A673 (cell line): ENCODE measurements around the gene TENM4. TPM values are rescaled to one million over a fixed set of nuclear protein-coding genes. Genes with fewer than 3 reads are reported as not detected.

Experiments used
- BruUV-seq: library from RNA; stranded (reverse); fragments of 400-500 nt; replicated peaks from 2 replicates; lab custom pipeline; 2021; lab: Mats Ljungman, UMichigan
- CTCF ChIA-PET: fragments of 300-600 bp; sonication (Branson Sonifier 250); formaldehyde crosslinking; loops from one replicate; lab custom pipeline; 2022; ENCODE audit warnings: antibody characterized with exemption; lab: Charles Lee
- POLR2A ChIA-PET: fragments of 300-600 bp; sonication (Branson Sonifier 250); formaldehyde crosslinking; loops from one replicate; lab custom pipeline; 2022; ENCODE audit warnings: antibody characterized with exemption; ENCODE audit not compliant: low non-redundant PET; lab: Charles Lee
- DNase-seq: peaks from one replicate; pipeline ENCODE4 v3.0.0-alpha.2; 2015; ENCODE audit warnings: low spot score
- H3K27ac ChIP-seq: fragments of 200-600 bp; sonication (generic); 2 replicates; pipeline ENCODE4 v1.5.1; 2016; ENCODE audit warnings: mixed run types, low read depth, mild to moderate bottlenecking, mixed read lengths, antibody characterized with exemption, low read length; ENCODE audit not compliant: poor library complexity, severe bottlenecking
- H3K27me3 ChIP-seq: fragments of 200-600 bp; sonication (generic); replicated peaks from 2 replicates; pipeline ENCODE4 v1.6.1; 2017; ENCODE audit warnings: mixed run types, low read depth, mild to moderate bottlenecking, mixed read lengths, antibody characterized with exemption, low read length; ENCODE audit not compliant: insufficient read depth, poor library complexity
- H3K36me3 ChIP-seq: fragments of 200-600 bp; sonication (generic); 2 replicates; pipeline ENCODE4 v1.6.1; 2016; ENCODE audit warnings: mixed run types, mild to moderate bottlenecking, mixed read lengths, antibody characterized with exemption, low read length; ENCODE audit not compliant: insufficient read depth, poor library complexity, severe bottlenecking
- H3K4me1 ChIP-seq: fragments of 200-600 bp; sonication (generic); 2 replicates; pipeline ENCODE4 v1.6.1; 2017; ENCODE audit warnings: mixed run types, mild to moderate bottlenecking, mixed read lengths, antibody characterized with exemption, low read length; ENCODE audit not compliant: insufficient read depth, poor library complexity, severe bottlenecking
- H3K4me3 ChIP-seq: fragments of 200-600 bp; sonication (generic); 2 replicates; pipeline ENCODE4 v1.5.1; 2016; ENCODE audit warnings: low read depth, mixed run types, mild to moderate bottlenecking, mixed read lengths, low read length; ENCODE audit not compliant: poor library complexity, severe bottlenecking
- H3K9me3 ChIP-seq: fragments of 200-600 bp; sonication (generic); 2 replicates; pipeline ENCODE4 v1.6.1; 2016; ENCODE audit warnings: mixed run types, low read depth, mild to moderate bottlenecking, mixed read lengths, antibody characterized with exemption, low read length; ENCODE audit not compliant: poor library complexity, severe bottlenecking
- EZH2 ChIP-seq: fragments of 200-600 bp; sonication (generic); IDR thresholded peaks from 2 replicates; pipeline ENCODE4 v1.6.1; 2017; ENCODE audit warnings: borderline replicate concordance, low read depth, mild to moderate bottlenecking, mixed read lengths, antibody characterized with exemption, low read length; ENCODE audit not compliant: poor library complexity, severe bottlenecking
- intact Hi-C: fragments of 100-400 bp; cut with micrococcal nuclease; formaldehyde crosslinking; loops from one replicate; pipeline ENCODE4 v1.10.0; 2022; ENCODE audit not compliant: unreplicated experiment
- total RNA-seq: library from RNA; stranded (reverse); gene quantifications from 2 replicates; pipeline ENCODE4 v1.2.3, GENCODE V29; 2021
- TF ChIP-seq, protein P1 (sequence below): fragments of 300-800, 200-600 bp; sonication (generic); conservative IDR thresholded peaks from 2 replicates; pipeline ENCODE4 v1.5.1; 2017; ENCODE audit warnings: low read depth, mild to moderate bottlenecking, antibody characterized with exemption, low read length, moderate library complexity, mixed read lengths

The TENM4 gene
- total RNA-seq, 1 experiment from 2014 or later: 0.11 TPM

DNA sequence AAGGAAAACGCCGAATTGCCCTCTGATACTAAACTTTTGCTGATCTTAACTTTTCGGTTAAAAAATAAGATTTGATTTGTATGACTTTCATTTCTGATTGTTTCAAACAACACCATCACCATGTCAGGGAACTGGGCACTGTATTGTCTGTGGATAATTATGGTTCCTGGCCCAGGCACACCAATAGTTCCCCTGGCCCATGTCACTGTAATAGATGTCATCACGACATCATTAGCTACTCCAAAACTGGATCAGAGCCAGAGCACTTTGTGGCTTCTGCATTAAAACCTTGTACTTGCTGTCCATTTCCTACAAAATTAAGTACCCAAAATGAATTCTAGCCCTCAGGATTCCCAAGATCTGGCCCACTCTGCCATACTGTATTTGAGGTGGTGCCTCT lies 746.7 kb downstream of the TENM4 start:
- H3K27me3 ChIP-seq: peaks cover 69% of the 10 kb centered on the region
- no peak for TF ChIP-seq EZH2
- TF ChIP-seq, protein P1, sequence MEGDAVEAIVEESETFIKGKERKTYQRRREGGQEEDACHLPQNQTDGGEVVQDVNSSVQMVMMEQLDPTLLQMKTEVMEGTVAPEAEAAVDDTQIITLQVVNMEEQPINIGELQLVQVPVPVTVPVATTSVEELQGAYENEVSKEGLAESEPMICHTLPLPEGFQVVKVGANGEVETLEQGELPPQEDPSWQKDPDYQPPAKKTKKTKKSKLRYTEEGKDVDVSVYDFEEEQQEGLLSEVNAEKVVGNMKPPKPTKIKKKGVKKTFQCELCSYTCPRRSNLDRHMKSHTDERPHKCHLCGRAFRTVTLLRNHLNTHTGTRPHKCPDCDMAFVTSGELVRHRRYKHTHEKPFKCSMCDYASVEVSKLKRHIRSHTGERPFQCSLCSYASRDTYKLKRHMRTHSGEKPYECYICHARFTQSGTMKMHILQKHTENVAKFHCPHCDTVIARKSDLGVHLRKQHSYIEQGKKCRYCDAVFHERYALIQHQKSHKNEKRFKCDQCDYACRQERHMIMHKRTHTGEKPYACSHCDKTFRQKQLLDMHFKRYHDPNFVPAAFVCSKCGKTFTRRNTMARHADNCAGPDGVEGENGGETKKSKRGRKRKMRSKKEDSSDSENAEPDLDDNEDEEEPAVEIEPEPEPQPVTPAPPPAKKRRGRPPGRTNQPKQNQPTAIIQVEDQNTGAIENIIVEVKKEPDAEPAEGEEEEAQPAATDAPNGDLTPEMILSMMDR: no peak
- BruUV-seq: no TSS peak
- no peak for DNase-seq
- no peaks in the 10 kb centered on the region for H3K36me3 ChIP-seq
- no peaks in the 10 kb centered on the region for H3K9me3 ChIP-seq
- intact Hi-C loops: no loop called here
- CTCF ChIA-PET: no interaction called here
- H3K4me3 ChIP-seq: no peak overlapping the region
- POLR2A ChIA-PET: no interaction called here
- H3K27ac ChIP-seq: no peak overlapping the region
- no peaks in the 10 kb centered on the region for H3K4me1 ChIP-seq

DNA sequence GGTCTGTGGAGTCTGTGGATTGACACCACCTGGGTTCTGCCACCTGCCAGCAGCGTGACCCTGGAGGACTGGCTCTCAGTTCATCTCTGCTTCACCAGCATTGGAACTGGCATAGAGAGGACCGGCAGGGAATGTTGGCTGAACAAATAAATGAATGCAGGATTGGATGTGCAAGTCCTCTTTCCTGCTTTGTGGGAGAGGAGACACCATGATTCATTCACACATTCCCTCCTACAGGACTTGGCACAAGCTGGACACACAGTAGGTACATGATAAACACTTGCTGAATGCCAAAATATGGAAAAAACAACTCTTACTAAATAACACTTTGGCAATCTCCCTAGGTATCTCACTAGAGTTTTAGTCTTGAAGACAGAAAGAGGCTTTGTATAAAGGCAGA lies 749.6 kb downstream of the TENM4 start:
- no peak for DNase-seq
- POLR2A ChIA-PET: no interaction called here
- TF ChIP-seq, protein P1: no peak
- TF ChIP-seq EZH2: no peak
- Histone ChIP-seq H3K27ac (no peak overlapping the region), H3K27me3 (peaks cover 56% of the 10 kb centered on the region), H3K9me3 (no peaks in the 10 kb centered on the region), H3K4me1 (no peaks in the 10 kb centered on the region), H3K4me3 (no peak overlapping the region), H3K36me3 (no peaks in the 10 kb centered on the region)
- no TSS peak for BruUV-seq
- CTCF ChIA-PET: no interaction called here
- intact Hi-C loops: no loop called here

DNA sequence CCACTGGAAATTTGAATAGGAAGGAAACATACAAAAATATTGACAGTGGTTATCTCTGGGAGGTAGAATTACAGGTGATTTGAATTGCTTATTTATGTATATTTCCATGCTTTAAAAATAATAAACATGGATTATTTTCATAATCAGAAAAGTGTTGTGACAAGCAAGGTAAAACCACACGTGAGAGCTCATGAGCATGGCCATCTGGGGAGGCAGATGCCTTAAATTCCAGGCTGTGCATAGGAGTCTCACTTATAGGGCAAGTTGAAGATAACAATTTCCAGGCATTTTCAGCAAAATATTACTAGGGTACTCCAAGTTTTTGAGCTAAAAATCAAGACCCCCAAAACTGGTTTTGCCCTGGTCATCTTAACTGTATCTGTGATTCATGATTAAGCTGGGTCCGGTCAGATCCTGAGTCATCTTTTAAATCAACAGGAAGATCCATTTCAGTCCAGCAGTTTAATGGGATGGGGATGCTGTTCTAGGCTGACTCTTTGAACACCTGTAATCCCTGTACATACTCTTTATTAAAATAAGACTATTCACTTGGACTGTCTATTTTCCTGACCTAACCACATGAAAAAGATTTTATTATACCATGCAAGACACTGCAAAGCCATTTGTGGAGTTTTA lies 750.4 kb downstream of the TENM4 start:
- H3K27ac ChIP-seq: no peak overlapping the region
- H3K4me3 ChIP-seq: no peak overlapping the region
- ChIA-PET CTCF (no interaction called here), POLR2A (no interaction called here)
- DNase-seq: no peak
- intact Hi-C loops: no loop called here
- no peaks in the 10 kb centered on the region for H3K36me3 ChIP-seq
- TF ChIP-seq, protein P1: no peak
- no peak for TF ChIP-seq EZH2
- no peaks in the 10 kb centered on the region for H3K4me1 ChIP-seq
- BruUV-seq: no TSS peak
- H3K27me3 ChIP-seq: peaks cover 52% of the 10 kb centered on the region
- no peaks in the 10 kb centered on the region for H3K9me3 ChIP-seq
